IPS-18a (cell line): ENCODE measurements around the gene KRT27.

Source experiments
- H3K27ac ChIP-seq: one replicate; pipeline ENCODE4 v1.5.1; 2013; ENCODE audit warnings: low read length
- H3K27me3 ChIP-seq: one replicate; pipeline ENCODE4 v1.6.1; 2013; ENCODE audit warnings: mild to moderate bottlenecking, low read length; ENCODE audit not compliant: control insufficient read depth, insufficient read depth
- H3K36me3 ChIP-seq: one replicate; pipeline ENCODE4 v1.6.1; 2013; ENCODE audit warnings: low read depth, low read length; ENCODE audit not compliant: control insufficient read depth
- H3K4me1 ChIP-seq: one replicate; pipeline ENCODE4 v1.6.1; 2013; ENCODE audit warnings: low read depth, low read length; ENCODE audit not compliant: control insufficient read depth
- H3K4me3 ChIP-seq: one replicate; pipeline ENCODE4 v1.5.1; 2013; ENCODE audit warnings: low read length
- H3K9ac ChIP-seq: one replicate; pipeline ENCODE4 v1.6.1; 2013; ENCODE audit warnings: mild to moderate bottlenecking, low read length, moderate library complexity
- H3K9me3 ChIP-seq: one replicate; pipeline ENCODE4 v1.6.1; 2013; ENCODE audit warnings: low read depth, low read length; ENCODE audit not compliant: control insufficient read depth

Gene KRT27

GRCh38 chr17:40778461-40778860 is 3.9 kb downstream of the KRT27 start:
- Histone ChIP-seq H3K4me3 (no peak overlapping the region), H3K36me3 (no peaks in the 10 kb centered on the region), H3K27me3 (no peaks in the 10 kb centered on the region), H3K27ac (no peak overlapping the region), H3K9ac (no peak overlapping the region), H3K9me3 (no peaks in the 10 kb centered on the region), H3K4me1 (no peaks in the 10 kb centered on the region)

GRCh38 chr17:40777971-40778370 is 4.4 kb downstream of the KRT27 start:
- no peaks in the 10 kb centered on the region for H3K4me1 ChIP-seq
- H3K9ac ChIP-seq = no peak overlapping the region
- H3K9me3 ChIP-seq = no peaks in the 10 kb centered on the region
- H3K27me3 ChIP-seq = no peaks in the 10 kb centered on the region
- no peaks in the 10 kb centered on the region for H3K36me3 ChIP-seq
- H3K4me3 ChIP-seq = no peak overlapping the region
- H3K27ac ChIP-seq = no peak overlapping the region

GRCh38 chr17:40777459-40777858 is 4.9 kb downstream of the KRT27 start:
- Histone ChIP-seq H3K4me3 (no peak overlapping the region), H3K36me3 (no peaks in the 10 kb centered on the region), H3K27ac (no peak overlapping the region), H3K4me1 (no peaks in the 10 kb centered on the region), H3K27me3 (no peaks in the 10 kb centered on the region), H3K9ac (no peak overlapping the region), H3K9me3 (no peaks in the 10 kb centered on the region)

- Histone ChIP-seq H3K9me3 (no peaks in the 10 kb centered on the region), H3K27ac (no peak overlapping the region), H3K4me3 (no peak overlapping the region), H3K27me3 (no peaks in the 10 kb centered on the region), H3K4me1 (no peaks in the 10 kb centered on the region), H3K36me3 (no peaks in the 10 kb centered on the region), H3K9ac (no peak overlapping the region)
These were observed 6.4 kb downstream of the KRT27 start for GRCh38 chr17:40775945-40776344.

GRCh38 chr17:40772101-40772500 is 10.2 kb downstream of the KRT27 start, which contains the start of gene KRT26:
TSS of gene KRT26 (minus strand) at chr17:40772201. CDS start at chr17:40772113, 88 bp downstream.
- Histone ChIP-seq H3K36me3 (no peaks in the 10 kb centered on the region), H3K4me1 (no peaks in the 10 kb centered on the region), H3K4me3 (no peak within 1 kb of the TSS), H3K9me3 (no peaks in the 10 kb centered on the region), H3K27ac (no peak within 1 kb of the TSS), H3K27me3 (no peaks in the 10 kb centered on the region), H3K9ac (no peak within 1 kb of the TSS)

- no peak overlapping the region for H3K9ac ChIP-seq
These were observed 16.7 kb downstream of the KRT27 start for GRCh38 chr17:40765657-40766056.

GRCh38 chr17:40763752-40764151 is 18.6 kb downstream of the KRT27 start:
- no peak overlapping the region for H3K27ac ChIP-seq

More at GRCh38 chr17:40765657-40766056, 16.7 kb downstream of the KRT27 start:
- Histone ChIP-seq H3K9me3 (no peaks in the 10 kb centered on the region), H3K27ac (no peak overlapping the region), H3K27me3 (no peaks in the 10 kb centered on the region), H3K36me3 (no peaks in the 10 kb centered on the region), H3K4me1 (no peaks in the 10 kb centered on the region), H3K4me3 (no peak overlapping the region)

GRCh38 chr17:40760105-40761016 is 22.0 kb downstream of the KRT27 start:
- Histone ChIP-seq H3K36me3 (no peaks in the 10 kb centered on the region), H3K4me1 (no peaks in the 10 kb centered on the region), H3K9ac (no peak overlapping the region), H3K27ac (no peak overlapping the region), H3K4me3 (no peak overlapping the region), H3K9me3 (no peaks in the 10 kb centered on the region), H3K27me3 (no peaks in the 10 kb centered on the region)

More at GRCh38 chr17:40763752-40764151, 18.6 kb downstream of the KRT27 start:
- Histone ChIP-seq H3K4me3 (no peak overlapping the region), H3K4me1 (no peaks in the 10 kb centered on the region), H3K27me3 (no peaks in the 10 kb centered on the region), H3K9ac (no peak overlapping the region), H3K36me3 (no peaks in the 10 kb centered on the region), H3K9me3 (no peaks in the 10 kb centered on the region)

GRCh38 chr17:40755231-40755630 is 27.1 kb downstream of the KRT27 start, which contains the start of gene KRT25:
TSS of gene KRT25 (minus strand) at chr17:40755331. CDS start at chr17:40755271, 60 bp downstream.
- Histone ChIP-seq H3K4me1 (no peaks in the 10 kb centered on the region), H3K4me3 (no peak within 1 kb of the TSS), H3K9ac (no peak within 1 kb of the TSS), H3K9me3 (no peaks in the 10 kb centered on the region), H3K36me3 (no peaks in the 10 kb centered on the region), H3K27ac (no peak within 1 kb of the TSS), H3K27me3 (no peaks in the 10 kb centered on the region)

GRCh38 chr17:40753804-40754203 is 28.5 kb downstream of the KRT27 start:
- no peak overlapping the region for H3K27ac ChIP-seq
- H3K36me3 ChIP-seq = no peaks in the 10 kb centered on the region
- no peak overlapping the region for H3K9ac ChIP-seq
- H3K4me1 ChIP-seq = no peaks in the 10 kb centered on the region
- no peaks in the 10 kb centered on the region for H3K27me3 ChIP-seq
- no peaks in the 10 kb centered on the region for H3K9me3 ChIP-seq
- no peak overlapping the region for H3K4me3 ChIP-seq

GRCh38 chr17:40751065-40751464 is 31.3 kb downstream of the KRT27 start:
- H3K9me3 ChIP-seq = no peaks in the 10 kb centered on the region
- no peak overlapping the region for H3K27ac ChIP-seq
- H3K36me3 ChIP-seq = no peaks in the 10 kb centered on the region
- H3K9ac ChIP-seq = no peak overlapping the region
- no peak overlapping the region for H3K4me3 ChIP-seq
- H3K27me3 ChIP-seq = no peaks in the 10 kb centered on the region
- H3K4me1 ChIP-seq = no peaks in the 10 kb centered on the region

GRCh38 chr17:40750391-40750790 is 32.0 kb downstream of the KRT27 start:
- H3K4me3 ChIP-seq = no peak overlapping the region
- H3K27me3 ChIP-seq = no peaks in the 10 kb centered on the region

More at GRCh38 chr17:40750391-40750790, 32.0 kb downstream of the KRT27 start:
- Histone ChIP-seq H3K9ac (no peak overlapping the region), H3K9me3 (no peaks in the 10 kb centered on the region), H3K36me3 (no peaks in the 10 kb centered on the region), H3K27ac (no peak overlapping the region), H3K4me1 (no peaks in the 10 kb centered on the region)
